ENCODE data around the gene PRRX2. TPM values are rescaled to one million over a fixed set of nuclear protein-coding genes. Genes with fewer than 3 reads are reported as not detected.

Gene PRRX2
- total RNA-seq, 4 donors from 2014 or later: 0.75 to 1.7 (median 1.6) TPM; not detected in 1

- H3K4me3 ChIP-seq: no peak overlapping the region
- no peak for TF ChIP-seq POLR2A (IDR thresholded peaks at IDR 0.05)
- TF ChIP-seq, protein P1, sequence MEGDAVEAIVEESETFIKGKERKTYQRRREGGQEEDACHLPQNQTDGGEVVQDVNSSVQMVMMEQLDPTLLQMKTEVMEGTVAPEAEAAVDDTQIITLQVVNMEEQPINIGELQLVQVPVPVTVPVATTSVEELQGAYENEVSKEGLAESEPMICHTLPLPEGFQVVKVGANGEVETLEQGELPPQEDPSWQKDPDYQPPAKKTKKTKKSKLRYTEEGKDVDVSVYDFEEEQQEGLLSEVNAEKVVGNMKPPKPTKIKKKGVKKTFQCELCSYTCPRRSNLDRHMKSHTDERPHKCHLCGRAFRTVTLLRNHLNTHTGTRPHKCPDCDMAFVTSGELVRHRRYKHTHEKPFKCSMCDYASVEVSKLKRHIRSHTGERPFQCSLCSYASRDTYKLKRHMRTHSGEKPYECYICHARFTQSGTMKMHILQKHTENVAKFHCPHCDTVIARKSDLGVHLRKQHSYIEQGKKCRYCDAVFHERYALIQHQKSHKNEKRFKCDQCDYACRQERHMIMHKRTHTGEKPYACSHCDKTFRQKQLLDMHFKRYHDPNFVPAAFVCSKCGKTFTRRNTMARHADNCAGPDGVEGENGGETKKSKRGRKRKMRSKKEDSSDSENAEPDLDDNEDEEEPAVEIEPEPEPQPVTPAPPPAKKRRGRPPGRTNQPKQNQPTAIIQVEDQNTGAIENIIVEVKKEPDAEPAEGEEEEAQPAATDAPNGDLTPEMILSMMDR (IDR thresholded peaks at IDR 0.05 in 4 of 5, conservative IDR thresholded peaks at IDR 0.05 in 1 of 5): no peak
- no peak overlapping the region for H3K27ac ChIP-seq
- ATAC-seq (no peak), DNase-seq (no peak)
- intact Hi-C loops (cut with DNase I; ENCODE audit: low total_unique reads) (no loop called here), in situ Hi-C loops (cut with MboI; ENCODE audit: low sequenced_read_pairs in 4 of 4) (loop anchor here in 2 of 4 donors (10.0 to 25.0 kb wide), 2 partner anchors 137 to 139 kb away; no protein-coding TSS in a partner anchor)
- H3K36me3 ChIP-seq: no peaks in the 10 kb centered on the region
- H3K27me3 ChIP-seq: no peaks in the 10 kb centered on the region
- no peaks in the 10 kb centered on the region for H3K9me3 ChIP-seq
- H3K4me1 ChIP-seq: no peaks in the 10 kb centered on the region
These were observed 17.2 kb upstream of the PRRX2 start for GRCh38 chr9:129648092-129648763.

GRCh38 chr9:129648764-129649115 is 16.7 kb upstream of the PRRX2 start:
- in situ Hi-C loops (cut with MboI; ENCODE audit: low sequenced_read_pairs in 4 of 4): loop anchor here in 2 of 4 donors (10.0 to 25.0 kb wide), 2 partner anchors 136 to 139 kb away; no protein-coding TSS in a partner anchor

DNA sequence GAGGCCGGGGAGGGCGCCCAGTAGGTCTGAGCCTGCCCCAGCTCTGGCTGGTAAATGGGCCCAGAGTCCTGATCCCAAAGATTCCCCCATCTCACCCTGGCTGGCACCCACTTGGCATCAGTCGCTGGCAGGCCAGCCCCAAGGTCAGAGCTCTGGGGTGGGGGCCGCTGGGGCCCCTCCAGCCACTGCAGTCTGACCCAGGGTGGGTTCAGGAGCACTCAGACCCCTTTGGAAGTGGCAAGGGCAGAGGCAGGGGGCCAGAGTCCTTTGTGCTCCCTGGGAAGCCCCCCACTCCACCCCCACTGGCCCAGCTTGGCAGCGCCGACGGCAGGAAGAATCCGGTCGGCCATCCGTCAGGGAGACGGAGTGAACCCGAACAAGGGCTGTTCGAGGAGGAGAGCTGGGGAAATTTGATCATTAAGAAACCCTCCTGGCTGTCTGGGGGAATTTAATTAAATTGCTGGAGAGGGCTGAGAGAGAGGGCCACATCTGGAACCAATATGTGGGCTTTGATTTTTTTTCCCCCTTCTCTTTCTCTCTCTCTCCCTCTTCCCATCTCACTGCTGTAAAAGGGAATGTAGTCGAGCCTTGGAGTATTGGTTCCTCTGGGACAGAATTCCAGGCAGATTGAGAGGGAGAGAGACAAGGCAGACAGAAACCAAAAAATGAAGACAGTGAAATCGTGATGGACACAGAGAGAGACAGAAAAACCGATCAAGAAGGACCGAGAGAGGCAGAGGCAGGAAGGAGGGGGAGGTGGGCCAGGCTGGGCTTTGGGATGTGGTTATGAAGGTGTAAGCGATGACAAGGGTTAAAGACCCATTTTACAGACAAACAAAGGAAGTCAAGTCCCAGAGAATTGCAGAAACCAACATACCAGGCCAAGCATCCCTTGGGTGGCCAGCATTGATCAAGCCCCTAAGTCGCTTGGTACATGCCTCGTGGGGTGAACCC is 15.4 kb upstream of the PRRX2 start:
- H3K4me1 ChIP-seq: no peaks in the 10 kb centered on the region
- H3K9me3 ChIP-seq: no peaks in the 10 kb centered on the region
- in situ Hi-C loops (cut with MboI; ENCODE audit: low sequenced_read_pairs in 4 of 4) (loop anchor here in 3 of 4 donors (10.0 to 25.0 kb wide), 2 partner anchors 135 to 137 kb away; no protein-coding TSS in a partner anchor), intact Hi-C loops (cut with DNase I; ENCODE audit: low total_unique reads) (no loop called here)
- no peak for ATAC-seq
- H3K4me3 ChIP-seq: no peak overlapping the region
- no peak overlapping the region for H3K27ac ChIP-seq
- DNase-seq: no peak
- TF ChIP-seq, protein P1 (IDR thresholded peaks at IDR 0.05 in 4 of 5, conservative IDR thresholded peaks at IDR 0.05 in 1 of 5): no peak
- TF ChIP-seq POLR2A (IDR thresholded peaks at IDR 0.05): no peak
- no peaks in the 10 kb centered on the region for H3K27me3 ChIP-seq
- H3K36me3 ChIP-seq: no peaks in the 10 kb centered on the region

More at GRCh38 chr9:129648764-129649115, 16.7 kb upstream of the PRRX2 start:
- Histone ChIP-seq H3K4me3 (no peak overlapping the region), H3K36me3 (no peaks in the 10 kb centered on the region), H3K27ac (no peak overlapping the region), H3K9me3 (no peaks in the 10 kb centered on the region), H3K4me1 (no peaks in the 10 kb centered on the region), H3K27me3 (no peaks in the 10 kb centered on the region)
- TF ChIP-seq POLR2A (IDR thresholded peaks at IDR 0.05): no peak
- TF ChIP-seq, protein P1 (IDR thresholded peaks at IDR 0.05 in 4 of 5, conservative IDR thresholded peaks at IDR 0.05 in 1 of 5): no peak
- no peak for ATAC-seq
- DNase-seq: no peak
- intact Hi-C loops (cut with DNase I; ENCODE audit: low total_unique reads): no loop called here

- intact Hi-C loops (cut with DNase I; ENCODE audit: low total_unique reads): no loop called here
- in situ Hi-C loops (cut with MboI; ENCODE audit: low sequenced_read_pairs in 4 of 4): loop anchor here in 1 of 4 donors (10.0 kb wide), 1 partner anchor 134 kb away; no protein-coding TSS in a partner anchor
- no peaks in the 10 kb centered on the region for H3K9me3 ChIP-seq
- H3K36me3 ChIP-seq: no peaks in the 10 kb centered on the region
- no peak for TF ChIP-seq POLR2A (IDR thresholded peaks at IDR 0.05)
- TF ChIP-seq, protein P1 (IDR thresholded peaks at IDR 0.05 in 4 of 5, conservative IDR thresholded peaks at IDR 0.05 in 1 of 5): no peak
- no peak overlapping the region for H3K4me3 ChIP-seq
- DNase-seq (no peak), ATAC-seq (no peak)
- H3K4me1 ChIP-seq: no peaks in the 10 kb centered on the region
- no peaks in the 10 kb centered on the region for H3K27me3 ChIP-seq
- H3K27ac ChIP-seq: no peak overlapping the region
These were observed 14.7 kb upstream of the PRRX2 start for GRCh38 chr9:129650680-129651235.

Data from gastrocnemius medialis (tissue), 4 donors.